HG03045 (cell line): ENCODE results near the gene KLHL42.

ENCODE experiments used
- ATAC-seq: cut with Tn5 transposase; IDR thresholded peaks from one replicate; pipeline ENCODE4 v1.9.1; 2021; ENCODE audit warnings: mild to moderate bottlenecking, moderate library complexity; ENCODE audit not compliant: unreplicated experiment

The KLHL42 gene

GRCh38 chr12:27779416-27779919 lies 565 bp upstream of the KLHL42 start:
- ATAC-seq = peak; percentile 55

GRCh38 chr12:27780612-27781408 lies 777 bp downstream of the KLHL42 start:
- ATAC-seq = peak; percentile 28

- ATAC-seq = no peak
Measured at GRCh38 chr12:27781680-27782079, 1.6 kb downstream of the KLHL42 start.

GRCh38 chr12:27782481-27782880 lies 2.4 kb downstream of the KLHL42 start:
- no peak for ATAC-seq

- no peak for ATAC-seq
Measured at GRCh38 chr12:27785882-27786570, 6.0 kb downstream of the KLHL42 start.

GRCh38 chr12:27787559-27787958 lies 7.5 kb downstream of the KLHL42 start:
- no peak for ATAC-seq

GRCh38 chr12:27790179-27790578 lies 10.1 kb downstream of the KLHL42 start:
- ATAC-seq = no peak

GRCh38 chr12:27794818-27795584 lies 15.0 kb downstream of the KLHL42 start:
- no peak for ATAC-seq

- no peak for ATAC-seq
Measured at GRCh38 chr12:27796128-27796527, 16.1 kb downstream of the KLHL42 start.

- ATAC-seq = no peak
Measured at GRCh38 chr12:27797301-27798025, 17.4 kb downstream of the KLHL42 start.

- no peak for ATAC-seq
Measured at GRCh38 chr12:27800819-27801218, 20.8 kb downstream of the KLHL42 start.

GRCh38 chr12:27801630-27802029 lies 21.6 kb downstream of the KLHL42 start:
- no peak for ATAC-seq

GRCh38 chr12:27802511-27802910 lies 22.5 kb downstream of the KLHL42 start:
- ATAC-seq = no peak

- ATAC-seq = no peak
Measured at GRCh38 chr12:27802936-27803335, 22.9 kb downstream of the KLHL42 start.

- ATAC-seq = no peak
Measured at GRCh38 chr12:27805238-27805637, 25.2 kb downstream of the KLHL42 start.

GRCh38 chr12:27806259-27806658 lies 26.2 kb downstream of the KLHL42 start:
- no peak for ATAC-seq

- ATAC-seq = no peak
Measured at GRCh38 chr12:27807063-27807703, 27.1 kb downstream of the KLHL42 start.

GRCh38 chr12:27808841-27809240 lies 28.8 kb downstream of the KLHL42 start:
- no peak for ATAC-seq

GRCh38 chr12:27810756-27811155 lies 30.7 kb downstream of the KLHL42 start:
- no peak for ATAC-seq

GRCh38 chr12:27812502-27812901 lies 32.5 kb downstream of the KLHL42 start:
- ATAC-seq = no peak
